ENCODE measurements around the gene PNKD.
A peak's percentile ranks its signal among the peaks of the same experiment; 100 is the strongest.

Gene PNKD

GRCh38 chr2:218343591-218343990, 73.3 kb downstream of the PNKD start:
- DNase-seq (ENCODE audit: low read depth), result peak; percentile 64

- no peak for DNase-seq (ENCODE audit: low read depth)
These were observed 73.9 kb downstream of the PNKD start for GRCh38 chr2:218344090-218344754.

- DNase-seq (ENCODE audit: low read depth), result no peak
These were observed 74.6 kb downstream of the PNKD start for GRCh38 chr2:218344755-218345417.

GRCh38 chr2:218345491-218346236, 75.3 kb downstream of the PNKD start:
- DNase-seq (ENCODE audit: low read depth), result no peak

- DNase-seq (ENCODE audit: low read depth), result no peak
These were observed 76.9 kb downstream of the PNKD start for GRCh38 chr2:218347172-218347571.

- no peak for DNase-seq (ENCODE audit: low read depth)
These were observed 83.7 kb downstream of the PNKD start for GRCh38 chr2:218354045-218354444.

- DNase-seq (ENCODE audit: low read depth), result no peak
These were observed 84.6 kb downstream of the PNKD start for GRCh38 chr2:218354850-218355443.

GRCh38 chr2:218357236-218358177, 87.2 kb downstream of the PNKD start:
- DNase-seq (ENCODE audit: low read depth), result no peak

GRCh38 chr2:218360453-218360852, 90.1 kb downstream of the PNKD start:
- no peak for DNase-seq (ENCODE audit: low read depth)

GRCh38 chr2:218362606-218363005, 92.3 kb downstream of the PNKD start:
- no peak for DNase-seq (ENCODE audit: low read depth)

GRCh38 chr2:218363736-218364135, 93.4 kb downstream of the PNKD start:
- no peak for DNase-seq (ENCODE audit: low read depth)

GRCh38 chr2:218364196-218364595, 93.9 kb downstream of the PNKD start:
- DNase-seq (ENCODE audit: low read depth), result no peak

- no peak for DNase-seq (ENCODE audit: low read depth)
These were observed 96.5 kb downstream of the PNKD start for GRCh38 chr2:218366621-218367414.

- peak; percentile 84 for DNase-seq (ENCODE audit: low read depth)
These were observed 97.3 kb downstream of the PNKD start for GRCh38 chr2:218367415-218368149.

- no peak for DNase-seq (ENCODE audit: low read depth)
These were observed 97.8 kb downstream of the PNKD start for GRCh38 chr2:218368150-218368528.

GRCh38 chr2:218368621-218369153, 98.4 kb downstream of the PNKD start:
- peak; percentile 57 for DNase-seq (ENCODE audit: low read depth)

- no peak for DNase-seq (ENCODE audit: low read depth)
These were observed 99.0 kb downstream of the PNKD start for GRCh38 chr2:218369330-218369729.

- no peak for DNase-seq (ENCODE audit: low read depth)
These were observed 100.2 kb downstream of the PNKD start for GRCh38 chr2:218370410-218371063.

GRCh38 chr2:218371983-218372350, 101.6 kb downstream of the PNKD start:
- no peak for DNase-seq (ENCODE audit: low read depth)
